ENCODE data around the gene AIRE.

The AIRE gene

DNA sequence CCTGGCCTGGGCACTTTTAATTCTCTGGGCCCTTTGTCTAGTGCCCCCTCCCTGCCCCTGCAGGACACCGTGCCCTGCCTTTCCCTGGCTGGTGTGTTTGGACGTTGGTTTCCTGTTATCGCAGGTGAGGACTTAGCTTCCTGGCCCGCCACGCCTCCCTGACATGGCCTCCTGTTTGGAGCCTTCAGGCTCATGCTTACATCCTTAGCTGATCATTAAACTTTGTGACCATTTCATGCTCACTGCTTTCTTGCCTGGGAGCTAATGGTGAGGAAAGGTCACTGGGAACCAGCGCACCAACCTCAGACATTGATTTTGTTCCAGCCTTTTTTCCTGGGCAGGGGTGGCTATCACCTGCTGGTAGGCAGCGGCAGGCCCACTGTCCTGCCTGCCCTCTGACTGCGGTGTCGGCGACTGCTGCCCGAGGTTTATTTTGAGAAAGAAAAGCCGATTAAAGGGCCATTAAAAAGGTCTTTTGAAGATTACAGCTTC lies 17.9 kb downstream of the AIRE start:
- DNase-seq (ENCODE audit: extremely low read depth in 1 of 2, low read depth in 1 of 2) = no peak

DNA sequence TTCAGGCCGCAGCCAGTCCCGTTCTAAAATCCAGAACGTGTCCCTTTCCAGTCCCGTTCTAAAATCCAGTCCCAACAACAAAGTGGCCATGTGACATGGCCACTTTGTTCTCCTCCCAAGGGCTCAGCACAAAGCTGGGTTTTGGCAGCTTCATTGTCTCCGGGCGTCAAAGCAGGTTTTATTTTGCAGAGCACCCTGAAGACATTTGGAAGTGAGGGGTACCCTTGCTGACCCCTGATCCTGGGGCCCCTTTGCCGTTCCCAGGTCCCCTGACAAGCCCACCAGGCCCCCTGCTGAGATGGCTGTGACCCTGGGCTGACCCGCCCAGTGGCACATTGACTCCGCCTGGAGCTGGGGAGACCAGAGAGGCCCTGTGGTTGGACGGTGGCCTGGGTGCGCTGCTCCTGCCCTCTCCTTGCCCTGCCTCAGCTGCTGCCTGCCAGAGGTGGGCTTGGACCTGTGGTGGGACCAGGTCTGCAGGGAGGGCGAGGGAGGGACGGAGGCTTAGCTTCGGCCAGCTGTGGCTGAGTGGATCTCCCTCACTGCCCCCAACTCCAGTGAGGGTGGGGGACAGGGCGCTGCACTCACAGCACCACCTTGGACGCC lies 18.4 kb downstream of the AIRE start:
- no peak for DNase-seq (ENCODE audit: extremely low read depth in 1 of 2, low read depth in 1 of 2)

DNA sequence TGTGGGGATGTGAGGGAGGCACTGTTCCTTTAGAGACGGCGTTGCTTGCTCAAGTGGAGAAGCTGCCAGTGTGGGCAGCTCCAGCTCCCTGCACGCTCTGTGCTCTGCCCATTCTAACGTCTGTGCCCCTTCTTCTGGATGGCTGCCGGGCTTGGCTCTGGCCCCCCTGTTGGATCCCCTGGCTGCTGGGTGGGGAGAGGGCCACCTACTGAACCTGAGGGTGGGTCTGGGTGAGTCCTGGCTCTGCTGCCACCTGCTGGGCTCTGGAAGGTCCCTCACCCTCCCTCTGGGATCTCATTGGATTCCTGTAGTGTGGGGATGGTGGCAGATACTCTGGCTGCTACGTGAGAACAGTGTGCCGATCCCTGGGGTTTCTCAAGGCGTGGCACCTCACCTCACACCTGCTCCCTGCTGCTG lies 19.2 kb downstream of the AIRE start:
- DNase-seq (ENCODE audit: extremely low read depth in 1 of 2, low read depth in 1 of 2) = peak in 1 of 2 donors; percentile 19

DNA sequence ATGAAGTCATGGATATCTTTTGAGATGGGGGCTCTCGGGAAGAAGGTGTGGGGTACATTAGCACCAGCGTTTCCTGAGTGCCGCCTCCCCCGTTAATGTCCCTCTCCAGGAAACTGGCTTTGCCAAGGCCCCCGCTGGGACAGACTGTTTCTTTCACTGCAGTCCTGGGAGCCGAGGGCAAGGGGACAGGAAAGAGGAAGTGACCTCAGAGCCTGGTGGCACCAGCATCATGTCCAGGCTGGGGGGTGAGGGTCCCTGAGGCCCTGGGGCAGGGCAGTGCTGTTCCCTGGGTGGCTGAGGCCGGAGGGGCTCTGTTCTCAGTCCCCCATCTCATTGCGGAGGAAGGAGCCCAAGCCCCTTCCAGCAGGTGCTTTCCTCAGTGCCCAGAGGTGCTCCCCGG lies 20.0 kb downstream of the AIRE start:
- DNase-seq (ENCODE audit: extremely low read depth in 1 of 2, low read depth in 1 of 2) = no peak

DNA sequence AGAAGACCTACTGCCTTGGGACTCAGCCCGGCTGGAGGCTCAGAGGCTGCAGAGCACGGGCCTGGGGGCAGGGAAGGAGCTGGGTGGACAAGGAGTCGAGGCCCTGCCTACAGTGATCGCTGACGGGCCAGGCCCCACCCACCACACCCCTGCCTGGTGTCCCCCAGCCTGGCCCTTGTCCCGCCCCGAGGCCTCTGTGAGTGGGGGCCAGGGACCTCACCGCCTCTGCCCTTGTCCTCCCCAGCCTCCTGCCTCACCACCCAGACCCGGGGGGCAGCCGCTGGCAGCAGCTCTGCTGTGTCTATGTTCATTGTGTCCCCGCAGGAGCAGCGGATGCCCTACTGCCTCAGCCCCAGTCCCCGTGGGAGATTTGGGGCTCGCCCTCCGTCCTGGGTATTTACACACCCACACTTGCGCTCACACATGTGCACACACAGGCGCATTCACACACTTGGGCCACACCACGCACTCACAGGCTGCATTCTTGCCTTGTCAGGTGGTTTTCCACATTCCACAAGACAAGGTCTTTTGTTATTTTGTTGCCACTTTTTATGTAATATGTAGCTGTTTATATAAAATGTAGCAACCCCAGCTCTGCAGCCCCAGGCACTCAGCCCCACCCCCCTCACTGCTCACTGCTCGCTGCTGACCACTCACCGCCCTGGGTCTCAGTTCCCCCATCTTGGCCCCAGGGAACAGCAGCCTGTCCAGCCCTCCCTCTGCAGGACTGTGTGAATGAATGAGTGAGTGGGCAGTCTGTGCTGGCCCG lies 21.4 kb downstream of the AIRE start:
- no peak for DNase-seq (ENCODE audit: extremely low read depth in 1 of 2, low read depth in 1 of 2)

DNA sequence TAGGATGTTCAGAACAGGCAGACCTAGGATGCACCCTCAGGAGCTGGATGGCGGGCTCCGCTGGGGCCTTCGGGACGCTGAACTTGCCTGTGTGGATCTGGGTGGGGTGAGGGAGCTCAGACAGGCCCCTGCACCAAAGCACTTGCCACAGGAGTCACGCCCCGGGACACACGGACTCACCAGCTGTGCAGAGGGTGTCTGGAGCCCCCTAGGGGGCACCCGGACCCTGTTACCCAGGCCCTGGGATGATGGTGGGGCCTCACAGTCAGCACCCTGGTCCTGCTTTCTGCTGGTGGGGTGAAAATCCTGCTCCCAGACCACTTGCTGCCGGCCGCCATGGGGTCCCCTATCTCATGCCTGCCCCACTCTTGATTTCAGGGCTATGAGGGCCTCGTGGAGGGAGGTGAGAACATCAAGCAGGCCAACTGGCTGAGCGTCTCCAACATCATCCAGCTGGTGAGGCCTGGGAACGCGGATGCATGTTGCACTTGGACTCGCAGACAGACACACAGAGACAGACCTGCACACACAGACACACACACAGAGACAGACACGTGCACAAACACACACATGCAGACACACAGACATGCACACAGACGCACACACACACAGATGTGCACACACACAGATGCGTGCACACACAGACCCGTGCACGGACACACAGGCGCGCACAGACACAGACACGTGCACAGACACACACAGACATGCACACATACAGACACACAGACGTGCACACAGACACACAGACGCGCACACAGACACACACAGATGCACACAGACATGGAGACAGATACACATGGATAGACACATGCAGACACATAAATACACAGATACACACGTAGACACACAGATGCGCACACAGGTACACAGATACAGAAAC lies 25.2 kb downstream of the AIRE start:
- DNase-seq (ENCODE audit: extremely low read depth in 1 of 2, low read depth in 1 of 2) = no peak

DNA sequence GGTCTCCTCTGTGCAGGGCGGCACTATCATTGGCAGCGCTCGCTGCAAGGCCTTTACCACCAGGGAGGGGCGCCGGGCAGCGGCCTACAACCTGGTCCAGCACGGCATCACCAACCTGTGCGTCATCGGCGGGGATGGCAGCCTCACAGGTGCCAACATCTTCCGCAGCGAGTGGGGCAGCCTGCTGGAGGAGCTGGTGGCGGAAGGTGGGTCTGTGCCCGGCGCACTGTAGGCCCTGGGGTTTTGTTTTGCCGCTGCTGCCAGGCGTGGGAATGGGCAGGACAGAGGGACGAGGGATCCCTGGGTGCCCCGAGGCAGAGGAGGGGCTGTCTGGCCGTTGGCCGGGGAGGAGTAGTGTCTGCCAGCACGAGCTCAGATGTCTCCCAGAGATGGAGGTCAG lies 26.4 kb downstream of the AIRE start:
- DNase-seq (ENCODE audit: extremely low read depth in 1 of 2, low read depth in 1 of 2) = no peak

DNA sequence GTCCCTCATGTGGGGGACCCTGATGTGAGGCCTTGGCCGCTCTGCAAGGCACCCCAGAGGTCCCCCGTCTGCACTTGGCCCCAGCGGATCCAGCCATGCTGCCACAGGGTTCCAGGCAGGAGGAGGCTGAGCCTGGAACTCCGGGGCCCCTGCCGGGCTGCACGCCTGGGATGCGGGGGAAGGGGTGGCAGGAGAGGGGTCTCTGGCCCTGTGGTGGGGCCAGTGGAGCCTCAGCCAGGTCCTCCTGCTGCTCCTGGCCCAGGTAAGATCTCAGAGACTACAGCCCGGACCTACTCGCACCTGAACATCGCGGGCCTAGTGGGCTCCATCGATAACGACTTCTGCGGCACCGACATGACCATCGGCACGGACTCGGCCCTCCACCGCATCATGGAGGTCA lies 27.0 kb downstream of the AIRE start:
- no peak for DNase-seq (ENCODE audit: extremely low read depth in 1 of 2, low read depth in 1 of 2)

DNA sequence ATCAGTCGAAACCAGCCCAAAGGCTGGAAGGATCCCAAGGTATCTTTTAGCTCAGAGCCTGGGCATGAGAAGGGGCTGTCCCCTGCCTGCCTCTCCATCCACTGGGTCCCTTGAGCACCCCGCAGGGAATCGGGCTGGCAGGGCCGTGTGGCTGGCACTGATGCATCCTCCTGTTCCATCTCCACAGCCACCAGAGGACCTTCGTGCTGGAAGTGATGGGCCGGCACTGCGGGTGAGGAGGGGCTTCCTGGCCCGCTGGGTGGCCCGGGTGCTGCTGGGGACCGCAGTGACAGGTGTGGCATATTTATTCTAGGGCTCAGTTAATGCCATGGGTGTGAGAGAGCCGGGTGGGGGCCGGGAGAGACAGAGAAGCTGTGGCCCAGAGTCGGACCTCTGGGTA lies 27.8 kb downstream of the AIRE start:
- no peak for DNase-seq (ENCODE audit: extremely low read depth in 1 of 2, low read depth in 1 of 2)

DNA sequence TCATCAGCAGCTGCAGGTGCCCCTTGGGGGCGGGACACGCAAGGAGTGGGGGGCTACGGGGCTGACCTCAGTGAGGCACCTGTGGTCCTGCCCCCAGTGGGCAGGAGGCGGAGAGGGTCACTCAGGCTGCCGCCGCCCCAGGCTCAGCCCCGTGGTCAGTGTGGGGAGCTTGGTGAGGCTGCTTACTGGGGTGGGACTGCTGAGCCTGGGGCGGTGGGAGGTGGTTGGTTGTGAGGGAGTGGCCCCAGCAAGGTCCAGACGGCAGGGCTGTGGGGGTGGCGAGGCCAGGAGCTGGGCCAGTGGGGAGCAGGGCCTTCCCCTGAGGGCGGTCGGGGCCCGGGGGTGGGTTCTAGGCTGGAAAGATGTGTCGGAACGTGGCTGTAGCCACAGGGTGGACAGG lies 28.5 kb downstream of the AIRE start:
- DNase-seq (ENCODE audit: extremely low read depth in 1 of 2, low read depth in 1 of 2) = no peak

DNA sequence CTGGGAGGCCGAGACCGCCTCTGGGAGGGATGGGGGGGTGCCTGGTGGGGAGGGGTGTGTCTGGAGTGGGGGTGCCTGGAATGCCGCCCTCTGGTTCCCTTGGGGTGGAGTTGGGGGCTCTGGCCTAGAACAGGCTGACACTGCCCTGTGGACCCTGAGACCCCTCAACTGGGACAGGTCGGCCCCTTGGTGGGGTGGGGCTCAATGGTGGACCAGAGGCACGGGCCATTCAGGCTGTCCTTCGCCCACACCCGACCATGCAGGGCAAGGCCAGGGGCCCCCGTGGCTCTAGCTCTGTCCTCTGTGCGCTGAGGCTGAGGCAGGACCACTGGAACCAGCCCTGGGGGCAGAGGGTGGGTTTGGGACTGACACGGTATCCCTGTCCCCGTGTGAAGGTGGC lies 28.9 kb downstream of the AIRE start:
- DNase-seq (ENCODE audit: extremely low read depth in 1 of 2, low read depth in 1 of 2) = no peak

DNA sequence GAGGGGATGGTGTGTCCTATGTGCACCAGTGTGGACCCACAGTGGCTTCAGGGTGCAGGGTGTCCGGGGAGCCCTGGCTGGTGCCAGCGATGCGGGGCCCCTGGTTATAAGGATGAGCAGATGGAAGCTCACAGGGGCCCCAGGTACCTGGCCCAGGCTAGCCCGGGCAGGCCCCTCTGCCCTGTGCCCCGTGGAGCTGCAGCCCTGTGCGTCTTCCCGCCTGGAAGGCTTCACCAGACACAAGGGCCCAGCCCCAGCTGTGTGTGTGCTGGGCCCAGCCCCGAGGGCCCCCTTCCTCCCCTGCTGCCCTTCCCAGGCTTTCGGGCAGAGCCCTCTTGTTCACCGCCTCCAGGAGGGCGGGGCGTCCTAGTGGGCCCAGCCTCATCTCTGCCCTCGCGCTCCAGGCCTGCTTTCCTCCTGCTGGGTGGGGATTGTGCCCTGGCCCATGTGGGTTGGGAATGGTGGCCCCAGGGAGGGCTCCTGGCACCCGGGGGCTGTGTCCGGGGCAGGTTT lies 30.1 kb downstream of the AIRE start:
- DNase-seq (ENCODE audit: extremely low read depth in 1 of 2, low read depth in 1 of 2) = no peak

DNA sequence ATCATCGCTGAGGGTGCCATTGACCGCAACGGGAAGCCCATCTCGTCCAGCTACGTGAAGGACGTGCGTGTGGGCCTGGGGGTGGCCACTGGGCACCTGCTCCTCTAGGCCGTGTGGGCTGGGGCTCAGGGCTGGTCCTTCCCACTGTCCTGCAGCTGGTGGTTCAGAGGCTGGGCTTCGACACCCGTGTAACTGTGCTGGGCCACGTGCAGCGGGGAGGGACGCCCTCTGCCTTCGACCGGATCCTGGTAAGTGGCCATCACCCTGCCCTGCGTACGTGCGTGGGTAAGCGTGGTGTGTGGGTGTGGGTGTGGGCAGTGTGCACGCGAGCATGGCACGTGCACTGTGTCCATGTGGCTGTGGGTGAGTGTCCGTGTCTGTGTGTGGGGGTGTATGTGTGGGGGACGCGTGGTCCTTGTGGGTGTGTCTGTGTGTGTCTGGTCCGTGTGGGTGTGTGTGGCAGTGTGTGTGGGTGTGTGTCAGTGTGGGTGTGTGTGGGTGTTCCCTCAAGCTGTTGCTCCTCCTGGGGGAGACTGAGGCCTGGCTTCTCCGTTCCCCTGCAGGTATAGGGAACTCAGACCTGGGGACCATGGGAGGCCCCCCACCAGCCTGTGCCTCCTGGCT lies 30.7 kb downstream of the AIRE start:
- DNase-seq (ENCODE audit: extremely low read depth in 1 of 2, low read depth in 1 of 2) = no peak

DNA sequence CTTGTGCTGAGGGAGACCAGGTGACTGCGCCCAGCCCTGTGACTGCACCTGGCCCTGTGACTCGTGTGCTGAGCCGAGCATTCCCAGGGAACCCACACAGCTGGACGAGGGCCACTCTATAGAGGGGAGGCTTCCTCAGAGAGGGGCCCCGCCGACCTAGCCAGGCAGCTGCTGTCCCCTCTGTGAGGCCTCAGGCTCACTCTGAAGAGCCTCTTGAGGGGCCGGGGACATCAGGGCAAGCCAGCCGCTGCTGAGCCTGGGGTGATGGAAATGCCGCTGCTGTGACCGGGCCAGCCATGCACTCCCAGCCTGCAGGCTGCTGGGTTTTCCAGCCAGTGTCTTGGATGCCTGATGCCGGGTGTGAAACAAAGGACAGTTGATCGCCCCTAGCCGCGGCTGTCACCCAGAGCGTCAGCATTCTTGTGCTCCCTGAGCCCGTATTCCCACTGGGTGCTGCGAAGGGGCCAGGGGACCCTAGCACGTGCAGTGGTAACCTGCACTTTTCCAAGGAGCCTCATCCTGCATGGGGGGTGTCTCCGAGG lies 31.6 kb downstream of the AIRE start:
- DNase-seq (ENCODE audit: extremely low read depth in 1 of 2, low read depth in 1 of 2) = no peak

DNA sequence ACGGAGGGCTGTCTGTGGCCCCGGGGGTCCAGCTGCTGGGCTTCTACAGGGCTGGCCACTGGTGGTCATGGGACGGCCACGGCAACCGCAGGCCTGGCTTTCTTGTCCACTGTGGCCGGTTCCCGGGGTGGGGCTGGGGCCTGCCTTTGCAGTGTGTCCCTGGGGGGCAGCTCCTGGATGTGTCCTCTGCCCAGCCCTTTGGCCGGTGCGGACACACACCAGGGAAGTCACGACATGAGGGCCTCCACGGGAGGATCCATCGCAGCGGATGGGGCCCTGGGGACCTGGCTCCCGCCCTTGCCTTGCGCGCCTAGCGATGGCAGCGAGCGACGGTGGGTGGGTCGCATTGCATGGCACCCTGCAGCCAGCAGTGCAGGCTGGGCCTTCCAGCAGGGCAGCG lies 32.2 kb downstream of the AIRE start:
- no peak for DNase-seq (ENCODE audit: extremely low read depth in 1 of 2, low read depth in 1 of 2)

DNA sequence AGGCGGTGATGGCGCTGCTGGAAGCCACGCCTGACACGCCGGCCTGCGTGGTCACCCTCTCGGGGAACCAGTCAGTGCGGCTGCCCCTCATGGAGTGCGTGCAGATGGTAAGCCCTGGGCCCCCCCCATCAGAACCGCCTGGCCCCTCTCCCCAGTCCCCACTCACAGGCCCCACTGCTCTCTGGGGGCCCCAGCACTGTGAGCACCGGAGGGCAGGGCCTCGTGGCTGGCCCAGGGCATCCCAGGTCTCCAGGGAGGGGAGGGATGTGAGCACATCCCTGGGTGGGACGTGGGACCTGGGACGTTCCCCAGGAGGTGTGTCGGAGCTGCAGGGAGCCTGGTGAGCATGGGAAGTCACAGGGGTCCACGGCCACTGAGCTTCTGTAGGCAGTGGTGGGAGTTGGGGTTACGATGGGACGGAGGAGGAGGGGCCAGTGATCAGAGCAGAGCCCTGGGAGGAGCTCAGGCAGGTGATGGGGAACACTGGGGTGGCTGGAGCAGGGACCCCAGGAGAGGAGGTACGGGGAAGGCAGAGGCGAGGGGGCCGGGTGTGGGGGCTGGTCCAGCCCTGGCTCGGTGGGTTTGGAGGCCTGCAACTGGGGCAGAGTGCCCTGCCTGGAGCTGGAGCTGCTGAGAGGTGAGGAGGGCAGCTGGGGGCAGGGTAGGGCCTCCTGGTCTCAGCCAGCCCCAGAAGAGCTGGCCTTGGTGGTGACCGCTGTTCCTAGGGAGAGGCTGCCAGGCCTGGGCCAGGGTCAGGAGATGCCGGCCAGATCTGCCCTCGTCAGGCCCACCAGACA lies 33.0 kb downstream of the AIRE start:
- no peak for DNase-seq (ENCODE audit: extremely low read depth in 1 of 2, low read depth in 1 of 2)

DNA sequence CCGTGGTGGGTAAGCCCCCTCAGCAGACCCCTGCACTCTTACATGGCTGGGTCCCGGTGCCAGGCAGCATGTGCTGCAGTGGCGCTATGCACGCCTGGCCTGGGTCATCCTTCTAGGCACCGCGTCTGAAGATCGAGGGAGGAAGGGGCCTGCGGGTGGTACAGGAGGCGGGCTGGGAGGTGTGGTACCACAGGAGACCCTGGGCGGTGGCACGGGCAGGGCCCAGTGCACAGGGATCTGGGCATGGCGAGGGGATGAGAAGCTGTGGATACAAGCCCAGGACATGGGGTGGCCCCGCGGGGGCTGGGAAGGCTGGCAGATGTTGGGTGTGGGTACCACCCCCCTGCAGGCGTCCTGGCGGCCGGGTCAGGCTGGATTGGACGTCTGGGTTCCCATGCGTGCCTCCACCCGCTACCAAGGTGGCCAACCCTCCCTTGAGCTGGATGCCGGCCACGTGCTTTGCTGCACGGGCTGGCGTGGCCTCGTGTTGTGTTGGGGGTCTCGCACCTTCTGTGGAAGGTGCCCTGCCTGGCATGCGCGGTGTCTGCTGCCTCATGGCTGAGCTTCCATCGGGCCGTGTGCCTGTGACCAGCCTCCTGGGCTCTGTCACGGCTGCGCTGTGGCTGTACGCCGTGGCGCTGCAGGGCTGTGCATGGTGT lies 33.9 kb downstream of the AIRE start:
- no peak for DNase-seq (ENCODE audit: extremely low read depth in 1 of 2, low read depth in 1 of 2)

DNA sequence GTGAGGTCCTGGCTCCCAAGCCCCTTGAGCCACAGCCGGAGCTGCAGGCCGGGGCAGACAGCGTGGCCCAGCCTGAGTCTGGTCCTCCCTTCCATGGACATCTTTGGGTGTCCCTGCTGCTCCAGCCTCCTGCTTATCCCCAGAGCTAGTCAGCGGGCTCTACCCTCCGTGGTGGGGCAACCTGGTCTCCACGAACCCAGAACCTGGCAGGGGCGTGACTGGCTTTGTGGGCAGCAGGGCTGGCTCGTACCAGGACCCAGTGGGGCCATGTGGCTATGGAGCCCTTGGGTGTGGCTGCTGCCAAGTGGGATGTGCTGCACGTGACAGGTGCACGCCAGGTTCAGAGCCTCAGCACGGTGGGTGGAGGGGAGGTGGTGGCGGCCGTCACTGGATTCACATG lies 35.2 kb downstream of the AIRE start:
- DNase-seq (ENCODE audit: extremely low read depth in 1 of 2, low read depth in 1 of 2) = no peak

DNA sequence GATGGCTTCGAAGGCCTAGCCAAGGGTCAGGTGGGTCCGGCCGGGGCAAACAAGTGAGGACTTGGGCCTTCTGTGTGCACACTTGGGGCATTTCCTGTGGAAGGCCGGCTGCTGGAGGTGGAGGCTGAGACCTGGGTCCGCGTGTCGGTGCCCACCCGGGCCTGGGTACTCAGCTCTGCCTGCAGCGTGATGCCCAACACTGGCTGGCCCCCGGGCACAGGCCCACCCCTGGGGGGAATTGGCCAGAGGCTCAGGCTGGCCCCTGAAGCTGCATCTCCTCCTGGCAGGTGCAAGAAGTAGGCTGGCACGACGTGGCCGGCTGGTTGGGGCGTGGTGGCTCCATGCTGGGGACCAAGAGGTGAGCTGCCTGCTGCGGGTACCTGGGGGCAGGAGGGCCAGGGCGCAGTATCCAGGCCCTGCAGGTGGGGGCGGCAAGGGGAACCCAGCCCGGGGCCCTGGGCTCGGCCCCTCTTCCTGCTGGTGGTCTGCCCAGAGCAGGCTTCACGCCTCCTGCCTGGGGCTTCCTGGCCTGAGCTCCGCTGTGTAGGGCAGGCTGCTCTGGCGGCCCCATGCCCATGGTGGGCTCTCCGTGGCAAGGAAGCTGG lies 36.3 kb downstream of the AIRE start:
- no peak for DNase-seq (ENCODE audit: extremely low read depth in 1 of 2, low read depth in 1 of 2)
